Measurements from ENCODE around the gene FZD7.

Gene FZD7

GRCh38 chr2:202014759-202015211 lies 18.9 kb upstream of the FZD7 start:
- no peak for DNase-seq

DNA sequence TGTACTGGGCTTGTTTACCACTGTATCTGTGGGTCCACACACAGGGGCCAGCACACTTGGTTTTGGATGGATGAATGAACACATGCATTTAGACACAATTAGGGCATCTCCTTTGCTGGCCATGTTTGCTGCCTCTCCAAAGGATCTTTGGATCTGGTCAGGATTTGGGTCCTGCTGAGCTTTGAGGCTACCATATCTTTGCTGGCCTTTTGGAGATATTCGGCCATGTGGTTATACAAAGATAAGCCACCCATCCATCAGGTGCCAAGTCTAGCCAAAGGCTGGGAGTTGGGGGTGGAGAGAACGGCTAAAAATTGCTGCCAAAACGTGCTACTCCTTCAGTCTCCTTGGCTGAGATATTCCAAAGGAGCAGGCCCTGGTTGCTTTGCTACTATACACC lies 18.2 kb upstream of the FZD7 start:
- DNase-seq = no peak

GRCh38 chr2:202016579-202017227 lies 17.0 kb upstream of the FZD7 start:
- no peak for DNase-seq

- DNase-seq = no peak
These were observed 15.7 kb upstream of the FZD7 start for GRCh38 chr2:202017940-202018339.

DNA sequence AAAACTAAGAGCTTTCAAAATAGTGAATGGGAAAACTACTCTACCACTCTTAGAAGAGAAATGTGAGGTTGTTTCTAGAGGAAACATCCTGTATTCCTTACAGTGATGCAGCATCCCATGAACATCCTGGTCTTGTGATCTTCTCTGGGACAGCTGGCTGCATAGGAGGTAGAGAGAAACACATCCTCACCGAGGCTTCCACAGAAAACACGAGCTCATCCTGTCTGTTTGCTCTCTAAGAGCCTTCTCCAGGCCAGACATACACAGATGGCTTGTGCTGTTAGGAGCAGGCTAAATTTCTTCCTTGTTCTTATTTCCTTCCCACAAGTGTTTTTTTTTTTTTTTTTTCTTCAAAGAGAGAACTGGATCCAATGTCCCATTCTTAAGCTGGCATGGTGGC lies 14.7 kb upstream of the FZD7 start:
- DNase-seq = no peak

- DNase-seq = no peak
These were observed 13.8 kb upstream of the FZD7 start for GRCh38 chr2:202019689-202020450.

- DNase-seq = no peak
These were observed 10.9 kb upstream of the FZD7 start for GRCh38 chr2:202022755-202023154.

DNA sequence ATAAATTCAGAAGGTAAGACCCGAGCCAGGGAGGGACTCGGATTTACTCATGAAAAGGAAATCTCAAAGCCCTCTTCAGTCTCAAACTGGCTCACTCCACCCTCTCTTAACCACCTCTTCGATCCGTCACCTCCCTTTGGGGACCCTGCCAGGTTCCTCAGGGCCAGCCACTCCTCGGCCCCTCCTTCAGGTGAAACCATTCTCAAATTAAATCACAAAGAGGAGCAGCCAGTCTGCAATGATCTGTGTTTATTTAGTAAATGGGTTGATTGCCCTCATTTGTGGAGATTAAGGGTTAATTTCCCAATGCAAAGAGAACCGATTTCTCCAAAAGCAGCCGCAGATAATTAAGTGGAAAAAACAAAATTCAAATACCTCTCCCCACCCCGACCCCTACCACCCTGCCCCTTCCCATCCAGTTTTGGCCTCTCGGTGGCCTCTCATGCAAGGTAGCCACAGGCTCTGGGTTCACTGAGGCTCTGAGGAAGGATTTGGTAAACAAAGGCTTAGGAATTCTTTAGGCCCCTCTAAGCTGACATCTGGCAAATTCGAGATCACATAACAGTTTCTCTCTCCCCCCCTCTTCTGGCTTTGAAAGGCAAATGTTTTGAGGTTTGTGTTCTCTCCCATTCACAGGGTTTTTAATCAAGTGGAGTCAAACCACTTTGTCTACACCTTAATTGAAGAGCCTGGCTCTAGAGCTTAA lies 10.3 kb upstream of the FZD7 start:
- no peak for DNase-seq

DNA sequence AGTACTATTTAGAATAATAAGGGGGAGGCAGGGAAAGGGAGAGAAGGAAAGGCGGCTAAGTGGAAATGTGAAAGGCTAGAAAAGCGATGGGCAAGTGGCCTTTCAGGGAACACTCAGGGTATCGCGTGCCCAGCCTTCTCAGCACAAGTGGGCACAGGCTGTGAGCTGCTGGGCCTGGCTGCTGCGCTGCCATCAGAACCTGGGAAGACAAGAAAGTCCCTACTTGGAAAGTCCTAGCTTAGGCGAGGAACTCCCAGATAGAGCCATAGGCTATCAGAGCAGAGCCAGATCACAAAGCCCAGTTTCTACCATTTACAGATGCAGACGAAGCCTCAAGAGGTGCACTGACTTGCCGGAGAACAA lies 9.8 kb upstream of the FZD7 start:
- no peak for DNase-seq

DNA sequence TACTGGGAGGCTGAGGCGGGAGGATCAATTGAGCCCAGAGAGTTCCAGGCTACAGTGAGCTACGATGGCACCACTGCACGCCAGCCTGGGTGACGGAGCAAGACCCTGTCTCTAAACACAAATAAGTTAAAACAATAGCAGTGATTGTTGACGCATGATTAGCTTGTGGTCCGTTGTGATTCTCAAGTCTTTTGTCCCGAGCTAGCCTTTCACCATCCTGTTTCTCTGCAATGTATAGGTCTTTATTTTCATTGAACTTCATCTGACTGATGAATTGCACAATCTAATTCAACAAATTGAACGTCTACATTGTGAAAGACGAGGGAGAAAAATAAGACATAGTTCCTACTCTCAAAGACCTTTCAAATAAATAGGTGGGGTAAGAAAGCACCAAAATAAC lies 8.8 kb upstream of the FZD7 start:
- no peak for DNase-seq

- no peak for DNase-seq
These were observed 7.8 kb upstream of the FZD7 start for GRCh38 chr2:202025816-202026215.

DNA sequence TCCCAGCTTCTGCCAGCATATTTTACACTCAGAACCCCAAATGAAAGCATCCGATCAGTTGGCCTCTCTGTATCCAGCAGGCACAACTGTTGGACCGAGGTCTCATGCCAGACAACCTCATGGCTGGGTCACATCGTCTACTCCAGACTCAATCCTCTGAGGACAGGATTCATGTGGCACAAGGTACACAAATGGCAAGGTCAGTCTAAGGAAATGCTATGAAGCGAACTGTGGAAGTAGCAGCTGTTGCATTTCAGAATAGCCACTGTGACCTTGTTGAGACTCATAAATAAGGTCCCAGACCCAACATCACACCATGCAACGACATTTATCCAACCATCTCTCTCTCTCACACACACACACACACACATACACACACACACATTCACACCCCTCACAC lies 7.1 kb upstream of the FZD7 start:
- DNase-seq = no peak

DNA sequence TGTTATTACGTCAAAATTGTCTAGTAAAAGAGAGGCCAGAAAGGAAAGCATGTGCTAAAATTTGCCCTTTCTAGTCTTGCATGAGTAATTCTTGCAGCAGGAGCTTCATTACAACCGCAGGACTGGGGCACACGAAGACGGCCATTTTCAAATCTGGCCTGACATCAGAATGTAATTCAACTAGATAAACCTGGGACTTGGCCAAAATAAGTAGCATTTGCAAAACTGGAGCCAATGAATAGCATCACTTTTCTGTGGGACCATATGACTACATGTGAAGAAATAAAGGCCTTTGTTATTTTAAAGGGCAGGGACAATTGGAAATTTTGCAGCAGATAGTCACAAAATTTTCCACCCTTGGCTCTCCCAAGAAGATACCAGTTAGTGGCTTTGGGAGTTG lies 3.0 kb upstream of the FZD7 start:
- DNase-seq = no peak

DNA sequence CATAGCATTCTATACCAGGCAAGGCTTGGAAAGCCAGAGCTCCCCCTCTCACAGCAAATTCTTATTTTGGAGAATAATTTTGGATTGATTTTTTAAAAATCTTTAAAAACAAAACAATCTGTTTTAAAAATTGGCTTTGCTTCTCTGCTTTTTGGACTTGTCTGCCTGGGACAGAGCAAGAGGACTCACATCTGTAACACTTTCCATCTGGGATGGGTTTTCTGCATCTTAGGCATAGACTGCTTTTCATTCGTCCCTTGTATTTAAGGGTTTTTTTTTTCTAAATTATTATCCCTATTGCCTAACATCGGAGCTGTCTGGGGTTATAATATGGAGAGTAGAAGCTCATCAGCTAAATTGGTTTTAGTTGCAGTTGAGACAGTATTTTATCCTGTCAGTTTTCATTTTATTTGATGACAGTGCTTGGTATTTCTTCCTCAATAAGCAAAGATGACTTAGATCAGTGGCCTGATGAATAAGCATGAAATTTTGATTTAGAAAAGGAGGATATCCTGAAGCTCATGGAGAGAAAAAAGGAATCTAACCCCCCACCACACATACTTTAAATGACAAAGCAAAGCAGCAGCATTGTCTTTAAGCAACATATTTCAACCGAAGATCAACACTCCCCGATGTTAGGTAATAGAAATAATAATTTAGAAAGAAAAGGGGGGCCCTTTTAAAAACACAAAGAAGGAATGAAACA lies 2.3 kb upstream of the FZD7 start:
- no peak for DNase-seq

- DNase-seq = no peak
These were observed 774 bp upstream of the FZD7 start for GRCh38 chr2:202032846-202033316.

DNA sequence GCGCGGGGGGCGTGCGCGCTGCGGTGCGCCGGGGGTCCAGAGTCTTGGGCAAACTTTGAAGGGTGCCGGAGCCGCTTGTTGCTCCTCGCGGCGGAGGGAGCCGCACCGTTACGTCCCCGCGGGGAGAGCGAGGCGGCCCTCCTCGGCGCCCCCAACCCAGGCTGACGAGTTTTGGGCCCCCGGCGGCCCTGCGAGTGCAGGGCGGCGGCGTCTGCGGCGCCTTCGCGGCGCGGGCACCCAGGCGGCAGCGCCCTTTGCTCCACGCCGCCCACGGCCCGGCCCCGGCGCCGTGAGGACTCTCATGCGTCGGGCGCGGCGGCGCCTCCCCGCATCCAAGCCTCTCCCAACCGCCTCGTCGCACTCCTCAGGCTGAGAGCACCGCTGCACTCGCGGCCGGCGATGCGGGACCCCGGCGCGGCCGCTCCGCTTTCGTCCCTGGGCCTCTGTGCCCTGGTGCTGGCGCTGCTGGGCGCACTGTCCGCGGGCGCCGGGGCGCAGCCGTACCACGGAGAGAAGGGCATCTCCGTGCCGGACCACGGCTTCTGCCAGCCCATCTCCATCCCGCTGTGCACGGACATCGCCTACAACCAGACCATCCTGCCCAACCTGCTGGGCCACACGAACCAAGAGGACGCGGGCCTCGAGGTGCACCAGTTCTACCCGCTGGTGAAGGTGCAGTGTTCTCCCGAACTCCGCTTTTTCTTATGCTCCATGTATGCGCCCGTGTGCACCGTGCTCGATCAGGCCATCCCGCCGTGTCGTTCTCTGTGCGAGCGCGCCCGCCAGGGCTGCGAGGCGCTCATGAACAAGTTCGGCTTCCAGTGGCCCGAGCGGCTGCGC lies 814 bp downstream of the FZD7 start:
- DNase-seq = no peak

- DNase-seq = no peak
These were observed 1.7 kb downstream of the FZD7 start for GRCh38 chr2:202035089-202035940.

- DNase-seq = no peak
These were observed 2.3 kb downstream of the FZD7 start for GRCh38 chr2:202035941-202036372.

DNA sequence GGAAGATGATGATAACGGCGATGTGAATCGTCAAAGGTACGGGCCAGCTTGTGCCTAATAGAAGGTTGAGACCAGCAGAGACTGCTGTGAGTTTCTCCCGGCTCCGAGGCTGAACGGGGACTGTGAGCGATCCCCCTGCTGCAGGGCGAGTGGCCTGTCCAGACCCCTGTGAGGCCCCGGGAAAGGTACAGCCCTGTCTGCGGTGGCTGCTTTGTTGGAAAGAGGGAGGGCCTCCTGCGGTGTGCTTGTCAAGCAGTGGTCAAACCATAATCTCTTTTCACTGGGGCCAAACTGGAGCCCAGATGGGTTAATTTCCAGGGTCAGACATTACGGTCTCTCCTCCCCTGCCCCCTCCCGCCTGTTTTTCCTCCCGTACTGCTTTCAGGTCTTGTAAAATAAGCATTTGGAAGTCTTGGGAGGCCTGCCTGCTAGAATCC lies 3.0 kb downstream of the FZD7 start:
- no peak for DNase-seq

GRCh38 chr2:202037086-202037485 lies 3.4 kb downstream of the FZD7 start:
- no peak for DNase-seq
